AG10803 (cell line): ENCODE data around the gene G6PD.

Experiments used
- DNase-seq: peaks from one replicate; pipeline ENCODE4 v3.0.0; 2010; ENCODE audit warnings: low read depth
- H3K4me3 ChIP-seq: 2 replicates; pipeline ENCODE4 v1.5.1; 2011; ENCODE audit warnings: mild to moderate bottlenecking, low read length, control low read depth
- TF ChIP-seq, protein P1 (sequence below): conservative IDR thresholded peaks from 2 replicates; pipeline ENCODE4 v1.5.1; 2011; ENCODE audit warnings: mild to moderate bottlenecking, low read length, control low read depth, inconsistent platforms

The G6PD gene

DNA sequence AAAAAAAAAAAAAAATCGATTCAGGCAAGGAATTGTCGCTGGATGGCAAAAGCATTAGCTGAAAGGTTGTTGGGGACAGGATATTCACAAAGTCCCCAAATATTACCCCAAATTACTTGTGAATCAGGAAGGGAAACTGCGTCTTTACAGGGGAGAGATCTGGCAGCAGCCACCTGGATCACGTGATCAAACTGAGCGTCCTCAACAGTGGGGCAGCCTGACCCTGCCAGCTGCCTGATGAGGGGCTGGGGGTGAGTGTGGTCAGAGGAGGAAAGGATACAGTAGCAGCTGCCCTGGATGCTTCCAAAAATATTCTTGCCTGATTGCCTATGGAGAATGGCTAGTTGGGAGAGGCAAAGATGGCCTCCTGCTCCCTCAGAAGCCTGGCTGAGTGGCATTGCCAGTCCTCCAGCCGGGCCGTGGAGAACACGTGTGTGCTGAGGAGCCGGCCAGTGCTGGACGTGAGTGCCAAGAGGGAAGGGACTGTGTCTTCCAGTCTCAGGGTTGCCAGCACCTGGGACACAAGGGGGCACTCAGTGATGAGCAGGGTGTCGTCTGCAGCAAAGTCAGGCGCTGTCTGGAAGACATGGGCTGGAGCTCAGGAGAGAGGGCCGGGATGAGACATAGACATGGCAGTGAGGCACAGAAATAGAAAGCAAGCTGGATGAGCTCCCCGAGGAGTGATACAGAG lies 64.6 kb downstream of the G6PD start:
- no peak overlapping the region for H3K4me3 ChIP-seq
- TF ChIP-seq, protein P1, sequence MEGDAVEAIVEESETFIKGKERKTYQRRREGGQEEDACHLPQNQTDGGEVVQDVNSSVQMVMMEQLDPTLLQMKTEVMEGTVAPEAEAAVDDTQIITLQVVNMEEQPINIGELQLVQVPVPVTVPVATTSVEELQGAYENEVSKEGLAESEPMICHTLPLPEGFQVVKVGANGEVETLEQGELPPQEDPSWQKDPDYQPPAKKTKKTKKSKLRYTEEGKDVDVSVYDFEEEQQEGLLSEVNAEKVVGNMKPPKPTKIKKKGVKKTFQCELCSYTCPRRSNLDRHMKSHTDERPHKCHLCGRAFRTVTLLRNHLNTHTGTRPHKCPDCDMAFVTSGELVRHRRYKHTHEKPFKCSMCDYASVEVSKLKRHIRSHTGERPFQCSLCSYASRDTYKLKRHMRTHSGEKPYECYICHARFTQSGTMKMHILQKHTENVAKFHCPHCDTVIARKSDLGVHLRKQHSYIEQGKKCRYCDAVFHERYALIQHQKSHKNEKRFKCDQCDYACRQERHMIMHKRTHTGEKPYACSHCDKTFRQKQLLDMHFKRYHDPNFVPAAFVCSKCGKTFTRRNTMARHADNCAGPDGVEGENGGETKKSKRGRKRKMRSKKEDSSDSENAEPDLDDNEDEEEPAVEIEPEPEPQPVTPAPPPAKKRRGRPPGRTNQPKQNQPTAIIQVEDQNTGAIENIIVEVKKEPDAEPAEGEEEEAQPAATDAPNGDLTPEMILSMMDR, result no peak
- DNase-seq, result no peak
